Muscle layer of duodenum (tissue), 2 donors: ENCODE data around the gene LRMDA.

ENCODE experiments used
- H3K27ac ChIP-seq: one replicate; pipeline ENCODE4 v1.7.0; 2013; ENCODE audit warnings: mild to moderate bottlenecking, low read length
- H3K27me3 ChIP-seq: one replicate; pipeline ENCODE4 v1.7.0; 2013; ENCODE audit warnings: low read depth, mild to moderate bottlenecking, control low read depth, low read length
- H3K36me3 ChIP-seq, 2 donors: one replicate each; pipeline ENCODE4 v1.7.0; 2013; ENCODE audit warnings: low read length in 2 of 2, control low read depth in 1 of 2, mild to moderate bottlenecking in 1 of 2; ENCODE audit not compliant: insufficient read depth in 2 of 2, control insufficient read depth in 1 of 2
- H3K4me1 ChIP-seq, 2 donors: one replicate each; pipeline ENCODE4 v1.7.0; 2013; ENCODE audit warnings: low read length in 2 of 2, mild to moderate bottlenecking in 2 of 2, control low read depth in 1 of 2, moderate library complexity in 1 of 2; ENCODE audit not compliant: insufficient read depth in 2 of 2, control insufficient read depth in 1 of 2
- H3K4me3 ChIP-seq, 2 donors: one replicate each; pipeline ENCODE4 v1.7.0; 2013; ENCODE audit warnings: low read length in 2 of 2, low read depth in 1 of 2, mild to moderate bottlenecking in 1 of 2
- H3K9me3 ChIP-seq, 2 donors: one replicate each; pipeline ENCODE4 v1.7.0; 2013; ENCODE audit warnings: low read length in 2 of 2, control low read depth in 1 of 2, mild to moderate bottlenecking in 1 of 2; ENCODE audit not compliant: control insufficient read depth in 1 of 2
- donor health status: healthy.

Gene LRMDA

GRCh38 chr10:75977139-75977538, 545.7 kb downstream of the LRMDA start:
- Histone ChIP-seq H3K27ac (no peak overlapping the region), H3K9me3 (no peaks in the 10 kb centered on the region), H3K4me1 (peaks cover 5 to 10% of the 10 kb centered on the region in 2 donors), H3K36me3 (no peaks in the 10 kb centered on the region), H3K27me3 (no peaks in the 10 kb centered on the region), H3K4me3 (no peak overlapping the region)

DNA sequence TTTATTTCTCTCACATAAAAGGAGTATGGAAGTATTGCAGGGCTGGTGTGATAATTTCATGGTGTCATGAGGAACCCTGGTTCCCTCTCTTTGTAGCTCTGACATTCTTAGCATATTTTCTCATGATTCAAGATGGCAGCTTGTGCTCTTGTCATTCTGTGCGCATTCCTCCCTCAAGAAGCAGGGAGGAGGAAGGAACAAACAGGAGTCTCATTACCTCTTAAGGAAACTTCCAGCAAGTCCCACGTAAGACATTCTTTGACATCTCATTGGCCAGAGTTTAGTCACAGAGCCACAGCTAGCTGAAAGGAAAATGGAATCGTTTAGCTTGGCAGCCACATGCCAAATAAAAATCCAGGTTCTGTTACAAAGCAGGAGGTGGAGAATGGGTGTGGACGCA, 546.8 kb downstream of the LRMDA start:
- Histone ChIP-seq H3K9me3 (no peaks in the 10 kb centered on the region), H3K4me3 (no peak overlapping the region), H3K27ac (no peak overlapping the region), H3K27me3 (no peaks in the 10 kb centered on the region), H3K4me1 (peaks cover 0 to 4% of the 10 kb centered on the region in 2 donors), H3K36me3 (no peaks in the 10 kb centered on the region)

- Histone ChIP-seq H3K4me3 (no peak overlapping the region), H3K36me3 (no peaks in the 10 kb centered on the region), H3K27me3 (no peaks in the 10 kb centered on the region), H3K27ac (no peak overlapping the region), H3K9me3 (no peaks in the 10 kb centered on the region), H3K4me1 (peaks cover 0 to 4% of the 10 kb centered on the region in 2 donors)
These were observed 549.1 kb downstream of the LRMDA start for GRCh38 chr10:75980419-75981002.

- Histone ChIP-seq H3K4me1 (peaks cover 0 to 4% of the 10 kb centered on the region in 2 donors), H3K27me3 (no peaks in the 10 kb centered on the region), H3K27ac (no peak overlapping the region), H3K9me3 (no peaks in the 10 kb centered on the region), H3K36me3 (no peaks in the 10 kb centered on the region), H3K4me3 (no peak overlapping the region)
These were observed 551.4 kb downstream of the LRMDA start for GRCh38 chr10:75982611-75983369.

GRCh38 chr10:75984067-75984466, 552.6 kb downstream of the LRMDA start:
- Histone ChIP-seq H3K27me3 (no peaks in the 10 kb centered on the region), H3K4me1 (peaks cover 0 to 4% of the 10 kb centered on the region in 2 donors), H3K36me3 (no peaks in the 10 kb centered on the region), H3K9me3 (no peaks in the 10 kb centered on the region), H3K4me3 (no peak overlapping the region), H3K27ac (no peak overlapping the region)

- H3K4me1 ChIP-seq: peaks cover 0 to 4% of the 10 kb centered on the region in 2 donors
- no peak overlapping the region for H3K4me3 ChIP-seq
- no peaks in the 10 kb centered on the region for H3K9me3 ChIP-seq
- no peak overlapping the region for H3K27ac ChIP-seq
- no peaks in the 10 kb centered on the region for H3K36me3 ChIP-seq
- no peaks in the 10 kb centered on the region for H3K27me3 ChIP-seq
These were observed 556.2 kb downstream of the LRMDA start for GRCh38 chr10:75987616-75988015.

GRCh38 chr10:75994357-75995040, 563.1 kb downstream of the LRMDA start:
- H3K27ac ChIP-seq: no peak overlapping the region
- no peaks in the 10 kb centered on the region for H3K36me3 ChIP-seq
- H3K4me1 ChIP-seq: no peaks in the 10 kb centered on the region
- no peaks in the 10 kb centered on the region for H3K27me3 ChIP-seq
- H3K4me3 ChIP-seq: no peak overlapping the region
- no peaks in the 10 kb centered on the region for H3K9me3 ChIP-seq

DNA sequence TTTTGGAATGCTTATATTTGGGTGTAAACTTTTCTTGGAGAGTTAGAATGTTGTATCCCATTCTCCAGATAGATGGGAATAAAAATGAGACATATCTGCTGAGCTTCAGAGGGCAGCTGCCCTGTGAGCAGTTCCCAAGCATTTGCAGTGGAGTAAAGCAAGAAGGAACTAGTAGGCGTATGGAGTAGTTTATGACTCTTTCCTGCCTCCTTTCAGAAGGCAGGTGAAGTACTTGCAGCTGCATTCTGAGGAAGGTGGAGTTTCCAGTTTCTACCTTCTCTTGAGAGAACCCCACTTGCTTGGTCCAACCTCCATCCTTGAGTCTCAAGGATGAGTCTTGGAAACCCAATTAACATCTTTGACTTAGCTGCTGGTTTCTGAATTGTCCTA, 563.6 kb downstream of the LRMDA start:
- H3K27me3 ChIP-seq: no peaks in the 10 kb centered on the region
- no peaks in the 10 kb centered on the region for H3K36me3 ChIP-seq
- no peaks in the 10 kb centered on the region for H3K4me1 ChIP-seq
- no peak overlapping the region for H3K4me3 ChIP-seq
- H3K9me3 ChIP-seq: no peaks in the 10 kb centered on the region
- no peak overlapping the region for H3K27ac ChIP-seq

GRCh38 chr10:75995720-75996119, 564.3 kb downstream of the LRMDA start:
- Histone ChIP-seq H3K9me3 (no peaks in the 10 kb centered on the region), H3K27ac (no peak overlapping the region), H3K4me3 (no peak overlapping the region), H3K36me3 (no peaks in the 10 kb centered on the region), H3K27me3 (no peaks in the 10 kb centered on the region), H3K4me1 (no peaks in the 10 kb centered on the region)

- Histone ChIP-seq H3K36me3 (no peaks in the 10 kb centered on the region), H3K4me1 (no peaks in the 10 kb centered on the region), H3K27me3 (no peaks in the 10 kb centered on the region), H3K4me3 (no peak overlapping the region), H3K27ac (no peak overlapping the region), H3K9me3 (no peaks in the 10 kb centered on the region)
These were observed 567.6 kb downstream of the LRMDA start for GRCh38 chr10:75999001-75999400.

DNA sequence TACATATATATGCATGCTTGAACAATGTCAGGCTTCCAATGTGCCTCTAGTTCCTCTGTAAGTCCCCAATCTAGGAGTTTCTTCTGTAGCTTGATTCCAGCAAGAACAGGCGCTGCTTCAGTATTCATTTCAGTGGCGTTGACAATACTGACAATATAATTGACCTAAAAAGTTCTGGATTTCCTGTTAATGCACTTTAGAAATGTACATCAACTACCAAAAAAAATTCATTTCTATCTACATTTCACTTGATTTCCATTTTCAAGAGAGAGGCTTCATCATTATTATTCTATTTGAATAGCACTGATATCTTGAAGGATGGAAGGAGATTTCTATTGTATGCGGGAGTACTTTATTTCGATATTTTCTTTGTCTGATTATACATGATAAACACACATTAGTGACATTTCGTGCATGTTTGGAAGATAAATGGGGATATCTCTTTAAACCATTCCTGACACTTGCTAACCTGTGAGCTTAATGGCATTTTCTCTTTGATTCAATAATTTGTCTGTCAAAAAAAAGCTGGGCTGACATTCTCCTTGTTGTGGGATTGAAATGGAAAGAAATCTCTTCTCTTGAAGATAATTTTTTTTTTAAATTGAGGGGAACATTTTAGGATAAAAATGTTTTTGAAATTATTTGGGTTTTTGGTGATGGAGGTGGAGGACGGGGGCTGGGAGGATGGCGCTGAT, 568.2 kb downstream of the LRMDA start:
- H3K36me3 ChIP-seq: no peaks in the 10 kb centered on the region
- no peaks in the 10 kb centered on the region for H3K4me1 ChIP-seq
- H3K27me3 ChIP-seq: no peaks in the 10 kb centered on the region
- no peak overlapping the region for H3K27ac ChIP-seq
- H3K9me3 ChIP-seq: no peaks in the 10 kb centered on the region
- no peak overlapping the region for H3K4me3 ChIP-seq
